ENCODE measurements around the gene ADGRE1. TPM values are rescaled to one million over a fixed set of nuclear protein-coding genes. Genes with fewer than 3 reads are reported as not detected.

The ADGRE1 gene
- total RNA-seq, 2 experiments from 2014 or later = 1.4 to 1.8 TPM

- no peaks in the 10 kb centered on the region for H3K36me3 Mint-ChIP-seq (ENCODE audit: low read depth)
- POLR2A ChIA-PET = no interaction called here
Observed at GRCh38 chr19:6970443-6970842, 83.1 kb downstream of the ADGRE1 start.

GRCh38 chr19:6971366-6971765, 84.0 kb downstream of the ADGRE1 start:
- Mint-ChIP-seq H3K27me3 (no peaks in the 10 kb centered on the region), H3K4me1 (no peaks in the 10 kb centered on the region), H3K36me3 (ENCODE audit: low read depth) (no peaks in the 10 kb centered on the region), H3K4me3 (no peak overlapping the region), H3K27ac (no peak overlapping the region), H3K9me3 (peaks cover 6% of the 10 kb centered on the region)
- no peak for DNase-seq
- POLR2A ChIA-PET = no interaction called here
- CTCF ChIA-PET = interaction anchor here (0.9 kb wide), 1 partner anchor 33 kb away, joined by 4 read pairs; no protein-coding TSS in a partner anchor

More at GRCh38 chr19:6970443-6970842, 83.1 kb downstream of the ADGRE1 start:
- Mint-ChIP-seq H3K27me3 (no peaks in the 10 kb centered on the region), H3K27ac (no peak overlapping the region), H3K9me3 (peaks cover 6% of the 10 kb centered on the region), H3K4me3 (no peak overlapping the region), H3K4me1 (no peaks in the 10 kb centered on the region)
- DNase-seq = no peak
- CTCF ChIA-PET = no interaction called here

- H3K4me3 Mint-ChIP-seq = no peak overlapping the region
- CTCF ChIA-PET = no interaction called here
- H3K36me3 Mint-ChIP-seq (ENCODE audit: low read depth) = no peaks in the 10 kb centered on the region
- no peaks in the 10 kb centered on the region for H3K4me1 Mint-ChIP-seq
- no peak for DNase-seq
- POLR2A ChIA-PET = no interaction called here
- H3K9me3 Mint-ChIP-seq = peaks cover 21% of the 10 kb centered on the region
- H3K27me3 Mint-ChIP-seq = no peaks in the 10 kb centered on the region
- no peak overlapping the region for H3K27ac Mint-ChIP-seq
Observed at GRCh38 chr19:6976197-6976596, 88.8 kb downstream of the ADGRE1 start.

- no peak overlapping the region for H3K4me3 Mint-ChIP-seq
- CTCF ChIA-PET = no interaction called here
- H3K36me3 Mint-ChIP-seq (ENCODE audit: low read depth) = no peaks in the 10 kb centered on the region
- no peak for DNase-seq
- H3K27me3 Mint-ChIP-seq = no peaks in the 10 kb centered on the region
- no peaks in the 10 kb centered on the region for H3K4me1 Mint-ChIP-seq
- POLR2A ChIA-PET = no interaction called here
- H3K27ac Mint-ChIP-seq = no peak overlapping the region
- peaks cover 28% of the 10 kb centered on the region for H3K9me3 Mint-ChIP-seq
Observed at GRCh38 chr19:6979399-6979798, 92.0 kb downstream of the ADGRE1 start.

GRCh38 chr19:6983448-6983847, 96.1 kb downstream of the ADGRE1 start:
- H3K27ac Mint-ChIP-seq = no peak overlapping the region
- CTCF ChIA-PET = no interaction called here

GRCh38 chr19:6987850-6988249, 100.5 kb downstream of the ADGRE1 start:
- Mint-ChIP-seq H3K4me1 (no peaks in the 10 kb centered on the region), H3K4me3 (no peak overlapping the region), H3K36me3 (ENCODE audit: low read depth) (peaks cover 2% of the 10 kb centered on the region), H3K9me3 (peaks cover 32% of the 10 kb centered on the region), H3K27me3 (no peaks in the 10 kb centered on the region), H3K27ac (no peak overlapping the region)
- no peak for DNase-seq
- ChIA-PET CTCF (no interaction called here), POLR2A (interaction anchor here (1.1 kb wide), 1 partner anchor 47 kb away, joined by 3 read pairs; no protein-coding TSS in a partner anchor)

More at GRCh38 chr19:6983448-6983847, 96.1 kb downstream of the ADGRE1 start:
- Mint-ChIP-seq H3K4me1 (no peaks in the 10 kb centered on the region), H3K4me3 (no peak overlapping the region), H3K9me3 (peaks cover 36% of the 10 kb centered on the region), H3K27me3 (no peaks in the 10 kb centered on the region), H3K36me3 (ENCODE audit: low read depth) (peaks cover 2% of the 10 kb centered on the region)
- POLR2A ChIA-PET = no interaction called here
- DNase-seq = no peak

GRCh38 chr19:6988257-6988656, 100.9 kb downstream of the ADGRE1 start:
- H3K4me3 Mint-ChIP-seq = no peak overlapping the region
- H3K9me3 Mint-ChIP-seq = peaks cover 29% of the 10 kb centered on the region
- CTCF ChIA-PET = no interaction called here
- H3K27ac Mint-ChIP-seq = no peak overlapping the region
- no peaks in the 10 kb centered on the region for H3K4me1 Mint-ChIP-seq
- no peak for DNase-seq
- POLR2A ChIA-PET = interaction anchor here (1.1 kb wide), 1 partner anchor 47 kb away, joined by 3 read pairs; no protein-coding TSS in a partner anchor
- no peaks in the 10 kb centered on the region for H3K27me3 Mint-ChIP-seq
- H3K36me3 Mint-ChIP-seq (ENCODE audit: low read depth) = peaks cover 2% of the 10 kb centered on the region

Other genes with a start within 250 kb of the ADGRE1 start
- 10 to 100 TPM; 17.3 to 18.4 TPM for gene TNFSF14, start 217.4 kb upstream of the ADGRE1 start, total RNA-seq
- under 1 TPM; 0.28 to 0.60 TPM for gene C3, start 166.9 kb upstream of the ADGRE1 start, total RNA-seq
- 100 to 1,000 TPM; 105 to 107 TPM for gene GPR108, start 150.0 kb upstream of the ADGRE1 start, total RNA-seq
- gene TRIP10, start 147.9 kb upstream of the ADGRE1 start, total RNA-seq = 10 to 100 TPM; 17.6 to 19.5 TPM
- gene SH2D3A, start 120.1 kb upstream of the ADGRE1 start, total RNA-seq = 10 to 100 TPM; 26.4 to 28.1 TPM
- 100 to 1,000 TPM; 105 to 107 TPM for gene VAV1, start 114.9 kb upstream of the ADGRE1 start, total RNA-seq
- not detected for gene MBD3L2B, start 133.9 kb downstream of the ADGRE1 start, total RNA-seq
- gene MBD3L5, start 143.0 kb downstream of the ADGRE1 start, total RNA-seq = not detected
- gene MBD3L4, start 152.6 kb downstream of the ADGRE1 start, total RNA-seq = not detected
- not detected for gene MBD3L2, start 161.7 kb downstream of the ADGRE1 start, total RNA-seq
- not detected for gene MBD3L3, start 171.1 kb downstream of the ADGRE1 start, total RNA-seq
- gene ZNF557, start 182.1 kb downstream of the ADGRE1 start, total RNA-seq = 10 to 100 TPM; 12.9 to 13.4 TPM

Data from activated CD4-positive, alpha-beta memory T cell treated with anti-CD3 and anti-CD28 coated beads, Interleukin-2, amount 10 ng/mL, durations not matched to agents 7 days and 5 days (primary cell).